Gastrocnemius medialis (tissue), 4 donors: Measurements from ENCODE around the gene PYDC1.

Experiments used
- POLR2A ChIP-seq, 2 donors: fragments of 450-650 bp; IDR thresholded peaks; one replicate each; pipeline ENCODE4 v1.6.1; 2017; ENCODE audit warnings: antibody characterized with exemption in 2 of 2, mild to moderate bottlenecking in 2 of 2, moderate library complexity in 2 of 2
- TF ChIP-seq, protein P1 (sequence below), 5 experiments: fragments of 450-650 bp in 3 of 5; fragments of 200-600 bp in 2 of 5; sonication (generic) in 2 of 5; IDR thresholded peaks in 4 of 5; conservative IDR thresholded peaks in 1 of 5; 1 replicate in 4 of 5; 2 replicates in 1 of 5; pipeline ENCODE4 v1.5.1; 2016 to 2019; ENCODE audit warnings: antibody characterized with exemption in 5 of 5, mild to moderate bottlenecking in 3 of 5, moderate library complexity in 3 of 5

DNA sequence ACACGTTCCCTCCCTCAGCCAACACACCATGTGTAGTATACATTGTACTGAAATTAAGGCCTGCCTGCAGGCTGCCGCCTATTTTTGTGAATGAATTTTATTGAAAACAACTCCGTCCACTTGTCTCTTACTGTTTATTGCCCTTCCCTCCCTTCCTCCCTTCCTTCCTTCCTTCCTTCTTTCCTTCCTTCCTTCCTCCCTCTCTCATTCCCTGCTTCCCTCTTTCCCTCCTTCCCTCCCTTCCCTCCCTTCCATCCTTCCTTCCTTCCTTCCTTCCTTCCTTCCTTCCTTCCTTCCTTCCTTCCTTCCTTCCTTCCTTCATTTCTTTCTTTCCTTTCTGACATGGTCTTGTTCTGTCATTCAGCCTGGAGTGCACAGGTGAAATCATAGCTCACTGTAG, 45.1 kb upstream of the PYDC1 start:
- TF ChIP-seq, protein P1, sequence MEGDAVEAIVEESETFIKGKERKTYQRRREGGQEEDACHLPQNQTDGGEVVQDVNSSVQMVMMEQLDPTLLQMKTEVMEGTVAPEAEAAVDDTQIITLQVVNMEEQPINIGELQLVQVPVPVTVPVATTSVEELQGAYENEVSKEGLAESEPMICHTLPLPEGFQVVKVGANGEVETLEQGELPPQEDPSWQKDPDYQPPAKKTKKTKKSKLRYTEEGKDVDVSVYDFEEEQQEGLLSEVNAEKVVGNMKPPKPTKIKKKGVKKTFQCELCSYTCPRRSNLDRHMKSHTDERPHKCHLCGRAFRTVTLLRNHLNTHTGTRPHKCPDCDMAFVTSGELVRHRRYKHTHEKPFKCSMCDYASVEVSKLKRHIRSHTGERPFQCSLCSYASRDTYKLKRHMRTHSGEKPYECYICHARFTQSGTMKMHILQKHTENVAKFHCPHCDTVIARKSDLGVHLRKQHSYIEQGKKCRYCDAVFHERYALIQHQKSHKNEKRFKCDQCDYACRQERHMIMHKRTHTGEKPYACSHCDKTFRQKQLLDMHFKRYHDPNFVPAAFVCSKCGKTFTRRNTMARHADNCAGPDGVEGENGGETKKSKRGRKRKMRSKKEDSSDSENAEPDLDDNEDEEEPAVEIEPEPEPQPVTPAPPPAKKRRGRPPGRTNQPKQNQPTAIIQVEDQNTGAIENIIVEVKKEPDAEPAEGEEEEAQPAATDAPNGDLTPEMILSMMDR (IDR thresholded peaks at IDR 0.05 in 4 of 5, conservative IDR thresholded peaks at IDR 0.05 in 1 of 5) = no peak
- no peak for TF ChIP-seq POLR2A (IDR thresholded peaks at IDR 0.05)
